ENCODE measurements around the gene SPATA1. TPM values are rescaled to one million over a fixed set of nuclear protein-coding genes. Genes with fewer than 3 reads are reported as not detected.

SPATA1 gene
- total and polyA plus RNA-seq, 4 experiments from 2014 or later: 0.72 to 3.4 (median 1.7) TPM; not detected in 1

GRCh38 chr1:84497631-84498275, 8.4 kb upstream of the SPATA1 start:
- no peaks in the 10 kb centered on the region for H3K9me3 Mint-ChIP-seq
- H3K27ac Mint-ChIP-seq: peak overlapping the region in 4 of 7 donors; percentile 8 to 46 (median 27)
- peaks cover 34 to 79% of the 10 kb centered on the region in 2 donors for H3K36me3 Mint-ChIP-seq
- H3K27me3 Mint-ChIP-seq: no peaks in the 10 kb centered on the region
- no peak overlapping the region for H3K4me3 Mint-ChIP-seq
- peaks cover 15 to 47% (median 25%) of the 10 kb centered on the region in 4 donors for H3K4me1 Mint-ChIP-seq
- Histone ChIP-seq H3K36me3 (ENCODE audit: insufficient read depth, low read length) (peaks cover 50% of the 10 kb centered on the region), H3K4me1 (ENCODE audit: insufficient read depth, low read length) (peaks cover 26% of the 10 kb centered on the region), H3K4me3 (ENCODE audit: low read length in 2 of 2) (no peak overlapping the region), H3K27me3 (ENCODE audit: insufficient read depth, low read length) (no peaks in the 10 kb centered on the region), H3K9me3 (ENCODE audit: control insufficient read depth in 1 of 2, low read length in 2 of 2) (no peaks in the 10 kb centered on the region), H3K27ac (ENCODE audit: low read depth, low read length) (no peak overlapping the region)
- no peak for DNase-seq
- ChIA-PET CTCF (ENCODE audit: partially characterized antibody) (interaction anchor here (1.5 kb wide), 1 partner anchor 55 kb away, joined by 3 read pairs; no protein-coding TSS in a partner anchor), POLR2A (ENCODE audit: partially characterized antibody) (interaction anchor here (0.6 to 1.4 kb wide), 3 partner anchors 9 to 19 kb away, joined by 3 read pairs; partner anchors contain the start of genes GNG5 and SPATA1)
- intact Hi-C loops (cut with micrococcal nuclease): no loop called here

DNA sequence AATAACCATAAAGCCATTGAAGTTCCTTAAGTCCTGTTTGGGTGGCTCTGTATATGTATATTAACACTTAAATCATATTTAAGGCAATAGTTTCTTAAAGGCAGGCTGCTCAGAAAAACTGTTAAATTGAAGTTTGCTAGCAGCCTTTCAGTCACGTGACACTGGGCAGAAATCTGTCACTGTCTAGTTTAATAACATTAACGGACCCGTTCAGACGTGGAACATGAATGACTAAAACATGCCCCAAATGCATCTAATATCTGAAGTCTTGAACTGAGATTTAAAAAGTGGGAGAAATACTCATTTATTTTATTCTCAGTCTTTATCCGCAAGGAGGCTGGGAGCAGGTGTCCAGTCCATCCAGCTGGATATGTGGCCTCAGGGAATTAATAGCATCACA, 3.3 kb upstream of the SPATA1 start:
- Histone ChIP-seq H3K4me3 (ENCODE audit: low read length in 2 of 2) (no peak overlapping the region), H3K36me3 (ENCODE audit: insufficient read depth, low read length) (peaks cover 5% of the 10 kb centered on the region), H3K9me3 (ENCODE audit: control insufficient read depth in 1 of 2, low read length in 2 of 2) (no peaks in the 10 kb centered on the region), H3K4me1 (ENCODE audit: insufficient read depth, low read length) (peaks cover 57% of the 10 kb centered on the region), H3K27ac (ENCODE audit: low read depth, low read length) (peak overlapping the region; percentile 4), H3K27me3 (ENCODE audit: insufficient read depth, low read length) (no peaks in the 10 kb centered on the region)
- Mint-ChIP-seq H3K9me3 (peaks cover 0 to 2% (median 0%) of the 10 kb centered on the region in 8 donors), H3K36me3 (peaks cover 5 to 47% of the 10 kb centered on the region in 2 donors), H3K27ac (peak overlapping the region in 4 of 7 donors; percentile 68 to 93 (median 69)), H3K27me3 (no peaks in the 10 kb centered on the region), H3K4me1 (peaks cover 36 to 79% (median 45%) of the 10 kb centered on the region in 4 donors), H3K4me3 (peak overlapping the region in 2 of 8 donors; percentile 96 to 99)
- no peak for DNase-seq
- POLR2A ChIA-PET (ENCODE audit: partially characterized antibody): interaction anchor here (1.9 to 2.6 kb wide), 3 partner anchors 24 to 359 kb away, joined by 10 to 17 read pairs (median 15); partner anchors contain the start of genes CTBS, PRKACB and RPF1
- intact Hi-C loops (cut with micrococcal nuclease): loop anchor here (10.0 kb wide), 1 partner anchor 1202 kb away; the partner anchor contains the start of gene ZNHIT6
- CTCF ChIA-PET (ENCODE audit: partially characterized antibody): interaction anchor here (1.0 to 1.5 kb wide), 3 partner anchors 19 to 58 kb away, joined by 3 to 4 read pairs (median 3); no protein-coding TSS in a partner anchor

GRCh38 chr1:84504580-84505492, 1.4 kb upstream of the SPATA1 start:
- peak overlapping the region; percentile 81 for H3K27ac ChIP-seq (ENCODE audit: low read depth, low read length)
- H3K4me1 ChIP-seq (ENCODE audit: insufficient read depth, low read length): peaks cover 54% of the 10 kb centered on the region
- peak overlapping the region; percentile 88 to 99 (median 96) for H3K27ac Mint-ChIP-seq
- peak overlapping the region; percentile 92 to 99 (median 97) for H3K4me3 Mint-ChIP-seq
- peaks cover 4% of the 10 kb centered on the region for H3K36me3 ChIP-seq (ENCODE audit: insufficient read depth, low read length)
- H3K4me1 Mint-ChIP-seq: peaks cover 32 to 68% (median 43%) of the 10 kb centered on the region in 4 donors
- DNase-seq: peak in 1 of 5 donors; percentile 18
- H3K27me3 Mint-ChIP-seq: no peaks in the 10 kb centered on the region
- H3K9me3 ChIP-seq (ENCODE audit: control insufficient read depth in 1 of 2, low read length in 2 of 2): no peaks in the 10 kb centered on the region
- H3K27me3 ChIP-seq (ENCODE audit: insufficient read depth, low read length): no peaks in the 10 kb centered on the region
- H3K4me3 ChIP-seq (ENCODE audit: low read length in 2 of 2): peak overlapping the region; percentile 66 to 87
- ChIA-PET POLR2A (ENCODE audit: partially characterized antibody) (interaction anchor here (1.4 to 2.6 kb wide), 11 partner anchors 11 to 361 kb away, joined by 4 to 75 read pairs (median 15); partner anchors contain the start of genes CTBS, PRKACB and RPF1), CTCF (ENCODE audit: partially characterized antibody) (interaction anchor here (0.8 to 2.4 kb wide), 11 partner anchors 17 to 363 kb away, joined by 3 to 15 read pairs (median 5); partner anchors contain the start of gene CTBS)
- intact Hi-C loops (cut with micrococcal nuclease): loop anchor here (10.0 kb wide), 1 partner anchor 1200 kb away; the partner anchor contains the start of gene ZNHIT6
- peaks cover 0 to 2% (median 0%) of the 10 kb centered on the region in 8 donors for H3K9me3 Mint-ChIP-seq
- peaks cover 4 to 36% of the 10 kb centered on the region in 2 donors for H3K36me3 Mint-ChIP-seq

DNA sequence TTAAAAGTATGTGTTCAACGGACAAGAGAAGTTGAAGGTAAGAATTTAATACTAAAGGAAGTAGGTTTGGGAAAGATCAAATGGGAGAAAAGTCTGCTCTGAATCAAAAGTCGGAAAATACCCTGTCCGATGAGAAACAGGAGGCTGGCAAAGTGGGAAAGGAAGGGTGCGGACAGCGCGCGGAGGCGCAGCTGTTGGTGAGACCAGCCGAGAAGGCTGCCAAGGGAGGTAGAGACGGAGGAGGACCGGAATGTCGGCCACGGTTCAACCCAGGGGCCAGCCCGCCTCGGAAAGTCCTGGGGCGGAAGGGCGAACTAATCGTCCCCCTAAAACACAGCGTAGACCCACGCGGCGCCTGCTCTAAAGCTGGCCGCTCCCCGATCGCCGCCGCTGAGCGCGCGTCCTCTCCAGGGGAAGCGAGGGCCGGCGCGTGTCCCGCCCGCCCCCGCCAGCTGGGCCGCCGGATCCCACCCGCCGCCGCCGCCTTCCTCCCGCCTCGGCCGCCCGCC, 639 bp upstream of the SPATA1 start:
- Histone ChIP-seq H3K9me3 (ENCODE audit: control insufficient read depth in 1 of 2, low read length in 2 of 2) (no peaks in the 10 kb centered on the region), H3K4me3 (ENCODE audit: low read length in 2 of 2) (peak overlapping the region; percentile 66 to 87), H3K27me3 (ENCODE audit: insufficient read depth, low read length) (no peaks in the 10 kb centered on the region), H3K27ac (ENCODE audit: low read depth, low read length) (peak overlapping the region; percentile 81), H3K4me1 (ENCODE audit: insufficient read depth, low read length) (peaks cover 53% of the 10 kb centered on the region), H3K36me3 (ENCODE audit: insufficient read depth, low read length) (no peaks in the 10 kb centered on the region)
- Mint-ChIP-seq H3K4me3 (peak overlapping the region; percentile 92 to 99 (median 98)), H3K4me1 (peaks cover 32 to 61% (median 39%) of the 10 kb centered on the region in 4 donors), H3K36me3 (peaks cover 4 to 31% of the 10 kb centered on the region in 2 donors), H3K9me3 (peaks cover 0 to 4% (median 0%) of the 10 kb centered on the region in 8 donors), H3K27me3 (no peaks in the 10 kb centered on the region), H3K27ac (peak overlapping the region; percentile 93 to 99 (median 97))
- intact Hi-C loops (cut with micrococcal nuclease): loop anchor here (1.0 to 10.0 kb wide), 9 partner anchors 26 to 1199 kb away; partner anchors contain the start of genes BCL10, CTBS, PRKACB and RPF1
- POLR2A ChIA-PET (ENCODE audit: partially characterized antibody): interaction anchor here (0.7 to 2.6 kb wide), 17 partner anchors 10 to 771 kb away, joined by 3 to 75 read pairs (median 4); partner anchors contain the start of genes C1orf52, CTBS, PRKACB and RPF1
- no peak for DNase-seq
- CTCF ChIA-PET (ENCODE audit: partially characterized antibody): interaction anchor here (1.2 to 2.4 kb wide), 9 partner anchors 25 to 364 kb away, joined by 3 to 15 read pairs (median 7); partner anchors contain the start of genes CTBS and PRKACB

DNA sequence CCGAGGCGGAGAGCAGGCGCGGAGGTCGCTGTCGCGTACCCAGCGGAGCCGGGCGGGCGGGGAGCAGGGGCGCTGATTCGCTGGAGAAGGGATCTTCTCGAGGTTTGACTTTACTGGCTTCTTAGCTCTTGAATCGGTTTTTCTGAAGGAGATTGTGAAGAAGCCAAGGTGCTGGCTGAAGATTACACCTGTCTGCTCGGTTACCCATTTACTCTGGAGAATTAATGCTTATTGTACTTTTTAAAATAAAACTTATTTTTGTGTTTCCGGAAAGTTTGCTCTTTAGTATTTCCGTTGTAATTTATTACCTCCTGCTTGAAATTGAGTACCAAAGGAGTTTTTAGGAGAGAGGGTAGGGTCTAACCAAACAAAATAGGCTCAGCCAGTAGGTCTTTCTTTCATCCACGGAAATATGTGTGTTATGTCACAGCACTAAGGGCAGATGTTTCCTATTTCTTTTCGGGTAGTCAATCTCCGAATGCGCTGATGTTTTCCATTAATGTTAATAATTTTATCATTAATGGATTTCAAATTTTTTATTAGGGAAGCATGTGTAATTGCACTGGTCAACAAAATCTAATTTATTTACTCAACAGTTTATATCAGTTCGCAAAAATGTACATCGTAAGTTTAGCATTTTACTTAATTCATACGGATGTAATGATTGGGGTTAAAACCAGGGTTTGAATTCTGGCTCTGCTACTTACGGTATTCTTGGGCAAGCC, 705 bp downstream of the SPATA1 start:
- Histone ChIP-seq H3K4me3 (ENCODE audit: low read length in 2 of 2) (peak overlapping the region; percentile 68 to 87), H3K4me1 (ENCODE audit: insufficient read depth, low read length) (peaks cover 40% of the 10 kb centered on the region), H3K27me3 (ENCODE audit: insufficient read depth, low read length) (no peaks in the 10 kb centered on the region), H3K27ac (ENCODE audit: low read depth, low read length) (peak overlapping the region; percentile 81), H3K9me3 (ENCODE audit: control insufficient read depth in 1 of 2, low read length in 2 of 2) (no peaks in the 10 kb centered on the region), H3K36me3 (ENCODE audit: insufficient read depth, low read length) (no peaks in the 10 kb centered on the region)
- no peaks in the 10 kb centered on the region for H3K27me3 Mint-ChIP-seq
- H3K9me3 Mint-ChIP-seq: peaks cover 0 to 6% (median 0%) of the 10 kb centered on the region in 8 donors
- H3K36me3 Mint-ChIP-seq: peaks cover 4 to 18% of the 10 kb centered on the region in 2 donors
- peak overlapping the region; percentile 90 to 97 (median 94) for H3K27ac Mint-ChIP-seq
- H3K4me1 Mint-ChIP-seq: peaks cover 22 to 48% (median 27%) of the 10 kb centered on the region in 4 donors
- peak overlapping the region; percentile 90 to 99 (median 96) for H3K4me3 Mint-ChIP-seq
- POLR2A ChIA-PET (ENCODE audit: partially characterized antibody): interaction anchor here (0.7 to 2.6 kb wide), 20 partner anchors 9 to 770 kb away, joined by 3 to 75 read pairs (median 4); partner anchors contain the start of genes C1orf52, CTBS, PRKACB and RPF1
- intact Hi-C loops (cut with micrococcal nuclease): loop anchor here (1.0 to 10.0 kb wide), 9 partner anchors 28 to 1198 kb away; partner anchors contain the start of genes BCL10, CTBS, PRKACB and RPF1
- CTCF ChIA-PET (ENCODE audit: partially characterized antibody): interaction anchor here (1.2 to 2.4 kb wide), 9 partner anchors 27 to 366 kb away, joined by 3 to 15 read pairs (median 7); partner anchors contain the start of genes CTBS and PRKACB
- DNase-seq: peak in 1 of 5 donors; percentile 6
